ENCODE data around the gene SDK1.

The SDK1 gene

DNA sequence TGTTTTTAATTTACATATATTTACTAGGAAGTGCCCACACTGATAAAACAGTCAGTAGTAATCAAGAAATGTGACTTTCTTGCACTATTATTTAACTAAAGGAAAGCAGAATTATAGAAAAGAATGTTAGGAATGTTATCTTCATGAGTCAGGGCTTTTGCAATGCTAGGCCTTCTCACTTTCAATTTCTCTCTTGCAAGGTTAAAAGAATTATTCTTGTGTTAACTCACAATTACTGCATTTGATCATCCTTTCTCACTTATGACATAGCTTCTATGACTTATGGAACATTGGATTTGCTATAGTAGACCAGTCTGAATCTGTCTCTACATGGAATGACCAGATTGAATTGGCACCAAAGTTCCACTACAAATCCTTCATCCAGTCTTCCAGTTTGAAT, 192.4 kb downstream of the SDK1 start:
- Histone ChIP-seq H3K4me1 (ENCODE audit: control insufficient read depth, insufficient read depth, low read length) (no peaks in the 10 kb centered on the region), H3K27me3 (ENCODE audit: control insufficient read depth, insufficient read depth, low read length) (no peaks in the 10 kb centered on the region), H3K9me3 (ENCODE audit: control insufficient read depth, low read length) (no peaks in the 10 kb centered on the region), H3K36me3 (ENCODE audit: control insufficient read depth, insufficient read depth, low read length) (no peaks in the 10 kb centered on the region), H3K4me3 (ENCODE audit: low read length) (no peak overlapping the region), H3K9ac (ENCODE audit: low read length) (no peak overlapping the region)

DNA sequence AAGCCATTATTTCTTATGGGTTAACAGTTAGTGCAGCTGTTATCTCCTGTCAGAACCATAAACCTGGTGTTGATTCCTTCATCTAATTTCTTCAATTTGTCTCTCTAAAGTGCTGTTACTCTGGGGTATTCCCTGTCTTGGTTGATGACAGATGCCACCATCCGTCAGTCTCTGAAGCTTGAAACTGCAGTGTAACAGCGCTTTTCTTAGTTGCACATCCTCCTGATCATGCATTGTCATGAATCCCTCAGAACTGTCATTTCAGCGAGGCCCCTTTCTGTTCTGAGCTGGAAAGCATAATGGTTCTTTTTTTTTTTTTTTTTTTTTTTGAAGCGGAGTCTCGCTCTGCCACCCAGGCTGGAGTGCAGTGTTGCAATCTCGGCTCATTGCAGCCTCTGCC, 193.9 kb downstream of the SDK1 start:
- H3K36me3 ChIP-seq (ENCODE audit: control insufficient read depth, insufficient read depth, low read length): no peaks in the 10 kb centered on the region
- no peak overlapping the region for H3K4me3 ChIP-seq (ENCODE audit: low read length)
- no peak overlapping the region for H3K9ac ChIP-seq (ENCODE audit: low read length)
- no peaks in the 10 kb centered on the region for H3K27me3 ChIP-seq (ENCODE audit: control insufficient read depth, insufficient read depth, low read length)
- H3K9me3 ChIP-seq (ENCODE audit: control insufficient read depth, low read length): no peaks in the 10 kb centered on the region
- H3K4me1 ChIP-seq (ENCODE audit: control insufficient read depth, insufficient read depth, low read length): no peaks in the 10 kb centered on the region

DNA sequence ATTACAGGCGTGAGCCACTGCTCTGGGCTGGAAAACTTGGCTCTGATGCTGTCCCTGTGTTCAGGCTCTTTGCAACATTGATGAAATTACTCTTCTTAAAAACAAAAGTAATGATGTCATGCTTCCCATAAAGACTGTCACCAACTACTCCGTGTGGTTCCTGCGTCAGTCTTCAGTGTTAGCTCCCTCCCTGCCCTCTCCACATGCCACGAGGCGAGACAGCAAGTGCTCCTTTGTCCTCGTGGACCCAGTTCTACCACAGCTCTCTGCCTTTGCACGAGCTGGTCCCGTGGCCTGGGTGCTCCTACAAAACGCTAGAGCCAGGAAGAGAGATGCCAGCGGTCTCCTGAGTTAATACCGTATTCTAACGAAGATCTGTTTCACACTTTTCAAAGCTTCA, 194.5 kb downstream of the SDK1 start:
- H3K4me3 ChIP-seq (ENCODE audit: low read length): no peak overlapping the region
- H3K36me3 ChIP-seq (ENCODE audit: control insufficient read depth, insufficient read depth, low read length): no peaks in the 10 kb centered on the region

DNA sequence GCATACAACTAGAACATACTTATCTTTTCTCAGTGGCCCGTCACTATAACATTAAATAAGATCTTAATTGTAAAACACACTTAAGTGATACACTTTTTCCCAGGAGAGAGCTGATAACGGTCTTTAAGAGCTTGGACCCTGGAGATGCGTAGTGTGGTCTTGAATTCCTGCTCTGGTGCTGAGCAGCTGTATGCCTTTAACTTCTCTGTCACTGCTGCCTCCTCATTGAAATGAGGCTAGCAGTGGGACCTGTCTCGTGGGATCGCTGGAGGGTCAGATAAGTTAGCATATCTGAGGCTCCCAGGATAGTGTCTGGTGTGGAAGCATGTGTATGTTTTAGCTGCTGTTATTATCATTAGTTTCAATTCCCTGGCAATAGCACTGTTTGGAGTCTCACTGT, 194.9 kb downstream of the SDK1 start:
- Histone ChIP-seq H3K4me3 (ENCODE audit: low read length) (no peak overlapping the region), H3K27me3 (ENCODE audit: control insufficient read depth, insufficient read depth, low read length) (no peaks in the 10 kb centered on the region), H3K9ac (ENCODE audit: low read length) (no peak overlapping the region), H3K36me3 (ENCODE audit: control insufficient read depth, insufficient read depth, low read length) (no peaks in the 10 kb centered on the region), H3K4me1 (ENCODE audit: control insufficient read depth, insufficient read depth, low read length) (no peaks in the 10 kb centered on the region), H3K9me3 (ENCODE audit: control insufficient read depth, low read length) (no peaks in the 10 kb centered on the region)

More for the DNA sequence above, 194.5 kb downstream of the SDK1 start:
- Histone ChIP-seq H3K9me3 (ENCODE audit: control insufficient read depth, low read length) (no peaks in the 10 kb centered on the region), H3K9ac (ENCODE audit: low read length) (no peak overlapping the region), H3K27me3 (ENCODE audit: control insufficient read depth, insufficient read depth, low read length) (no peaks in the 10 kb centered on the region), H3K4me1 (ENCODE audit: control insufficient read depth, insufficient read depth, low read length) (no peaks in the 10 kb centered on the region)

DNA sequence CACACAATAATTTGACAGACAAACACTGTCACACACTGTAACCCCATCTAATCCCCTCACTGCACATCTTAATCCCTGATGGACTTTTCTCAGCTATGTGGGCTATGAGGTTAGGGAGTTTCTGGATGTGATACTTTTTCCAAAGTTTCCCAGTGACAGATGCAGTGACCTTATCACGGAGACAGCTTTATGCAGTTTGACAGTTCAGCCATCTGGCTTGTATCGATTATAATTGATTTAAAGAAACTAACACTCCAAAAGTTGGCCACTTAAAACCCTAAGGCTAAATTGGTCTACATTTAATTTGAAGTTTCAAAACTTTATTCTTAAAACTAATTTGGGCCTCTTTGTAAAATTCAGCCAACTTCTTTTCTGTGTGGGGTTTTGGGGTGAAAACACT, 196.7 kb downstream of the SDK1 start:
- no peak overlapping the region for H3K9ac ChIP-seq (ENCODE audit: low read length)
- no peaks in the 10 kb centered on the region for H3K27me3 ChIP-seq (ENCODE audit: control insufficient read depth, insufficient read depth, low read length)
- H3K9me3 ChIP-seq (ENCODE audit: control insufficient read depth, low read length): no peaks in the 10 kb centered on the region
- H3K4me3 ChIP-seq (ENCODE audit: low read length): no peak overlapping the region
- H3K36me3 ChIP-seq (ENCODE audit: control insufficient read depth, insufficient read depth, low read length): no peaks in the 10 kb centered on the region
- no peaks in the 10 kb centered on the region for H3K4me1 ChIP-seq (ENCODE audit: control insufficient read depth, insufficient read depth, low read length)

DNA sequence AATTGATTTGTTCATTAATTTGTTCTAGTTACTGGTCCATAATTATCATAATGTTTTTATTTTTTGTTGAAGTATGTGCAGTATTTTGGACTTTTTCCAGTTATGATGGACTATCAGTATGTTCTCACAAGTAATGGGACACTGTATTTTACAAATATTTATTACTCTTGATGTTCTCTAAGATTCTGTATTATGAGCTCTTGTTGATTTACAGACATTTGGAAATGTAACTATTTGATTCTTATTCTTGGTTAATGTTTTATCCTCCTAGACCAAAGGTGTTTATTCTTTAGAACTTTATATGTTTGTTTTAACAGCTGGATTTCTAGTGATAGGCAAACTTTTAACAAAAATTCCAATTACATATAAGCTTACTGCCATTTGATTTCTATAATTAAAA, 200.6 kb downstream of the SDK1 start:
- Histone ChIP-seq H3K4me1 (ENCODE audit: control insufficient read depth, insufficient read depth, low read length) (no peaks in the 10 kb centered on the region), H3K9me3 (ENCODE audit: control insufficient read depth, low read length) (peaks cover 3% of the 10 kb centered on the region), H3K4me3 (ENCODE audit: low read length) (no peak overlapping the region), H3K36me3 (ENCODE audit: control insufficient read depth, insufficient read depth, low read length) (no peaks in the 10 kb centered on the region), H3K9ac (ENCODE audit: low read length) (no peak overlapping the region), H3K27me3 (ENCODE audit: control insufficient read depth, insufficient read depth, low read length) (no peaks in the 10 kb centered on the region)

DNA sequence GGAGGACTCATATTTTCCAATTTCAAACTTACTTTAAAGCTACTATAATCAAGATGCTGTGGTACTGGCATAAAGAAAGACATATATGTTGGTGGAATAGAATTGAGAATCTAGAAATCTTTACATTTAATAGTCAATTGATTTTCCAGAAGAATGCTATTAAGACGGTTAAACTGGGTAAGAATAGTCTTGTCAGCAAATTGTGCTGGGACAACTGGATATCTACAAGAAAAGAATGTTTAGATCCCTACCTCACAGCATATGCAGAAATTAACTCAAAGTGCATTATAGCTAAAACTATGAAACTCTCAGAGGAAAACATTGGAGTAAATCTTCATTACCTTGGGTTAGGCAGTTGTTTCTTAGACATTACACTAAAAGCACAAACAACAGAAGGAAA, 203.3 kb downstream of the SDK1 start:
- H3K4me3 ChIP-seq (ENCODE audit: low read length): no peak overlapping the region
- H3K9me3 ChIP-seq (ENCODE audit: control insufficient read depth, low read length): peaks cover 3% of the 10 kb centered on the region
- H3K4me1 ChIP-seq (ENCODE audit: control insufficient read depth, insufficient read depth, low read length): no peaks in the 10 kb centered on the region
- no peaks in the 10 kb centered on the region for H3K36me3 ChIP-seq (ENCODE audit: control insufficient read depth, insufficient read depth, low read length)
- no peak overlapping the region for H3K9ac ChIP-seq (ENCODE audit: low read length)
- no peaks in the 10 kb centered on the region for H3K27me3 ChIP-seq (ENCODE audit: control insufficient read depth, insufficient read depth, low read length)

DNA sequence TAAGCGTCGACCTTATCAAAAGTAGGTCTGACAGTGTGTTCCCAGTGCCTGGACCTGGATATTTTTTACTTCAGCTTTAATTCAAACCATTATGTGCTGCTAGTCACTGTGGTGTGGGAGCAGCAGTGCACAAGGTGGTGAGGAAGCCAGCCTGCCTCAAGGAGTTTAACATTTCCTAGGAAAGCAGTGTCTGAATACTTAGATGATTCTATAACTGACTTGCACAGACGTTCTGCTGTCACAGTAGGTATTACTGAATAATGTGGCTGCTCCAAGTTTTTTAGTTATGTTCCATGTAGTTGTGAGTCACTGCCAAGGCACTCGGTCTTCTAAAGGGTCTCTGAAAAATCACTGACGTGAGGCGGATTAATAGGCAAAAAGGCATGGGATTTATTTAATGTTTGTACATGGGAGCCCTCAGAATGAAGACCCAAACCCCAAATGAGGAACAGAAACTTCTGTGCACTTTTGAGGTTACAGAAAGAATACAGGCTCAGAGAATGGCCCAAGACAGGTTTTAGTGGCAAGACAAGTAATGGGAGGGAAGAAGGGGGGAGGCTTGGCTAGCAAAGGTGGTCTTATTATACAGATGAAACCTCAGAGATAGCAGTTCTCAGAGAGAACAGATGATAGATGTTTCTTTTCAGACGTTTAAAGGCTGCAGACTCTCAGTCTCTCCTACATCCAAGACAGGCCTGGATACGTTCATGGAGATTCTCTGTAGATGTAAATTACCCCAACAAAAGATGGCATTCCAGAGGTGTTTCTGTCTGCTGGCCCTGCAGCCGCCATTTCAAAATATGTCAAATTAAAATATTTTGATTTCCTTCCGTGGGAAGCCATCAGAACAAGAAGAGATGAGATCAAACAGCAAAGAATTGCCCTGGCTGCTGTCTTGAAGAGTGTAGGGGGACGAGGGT, 209.3 kb downstream of the SDK1 start:
- no peaks in the 10 kb centered on the region for H3K36me3 ChIP-seq (ENCODE audit: control insufficient read depth, insufficient read depth, low read length)
- H3K9ac ChIP-seq (ENCODE audit: low read length): no peak overlapping the region
- no peaks in the 10 kb centered on the region for H3K4me1 ChIP-seq (ENCODE audit: control insufficient read depth, insufficient read depth, low read length)
- H3K4me3 ChIP-seq (ENCODE audit: low read length): no peak overlapping the region
- peaks cover 2% of the 10 kb centered on the region for H3K9me3 ChIP-seq (ENCODE audit: control insufficient read depth, low read length)
- H3K27me3 ChIP-seq (ENCODE audit: control insufficient read depth, insufficient read depth, low read length): no peaks in the 10 kb centered on the region

DNA sequence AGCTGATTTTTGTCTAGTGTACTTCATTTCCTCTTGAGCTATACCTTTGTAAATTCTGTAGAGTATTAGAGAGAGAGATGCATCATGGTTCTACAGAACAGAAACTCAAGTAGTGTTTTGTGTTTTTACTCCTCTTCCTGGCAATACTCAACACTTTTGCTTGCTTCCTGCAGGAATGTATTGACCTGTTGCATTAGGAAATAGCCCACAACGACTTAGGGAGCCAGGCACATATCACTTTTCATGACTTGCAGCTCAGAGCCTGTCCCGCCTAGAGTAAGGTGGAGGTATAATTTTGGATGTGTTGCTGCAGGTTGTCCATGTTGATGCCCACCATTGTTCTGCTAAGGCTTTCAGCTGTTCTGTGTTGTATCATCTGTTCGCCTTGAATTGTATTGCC, 216.3 kb downstream of the SDK1 start:
- H3K9me3 ChIP-seq (ENCODE audit: control insufficient read depth, low read length): no peaks in the 10 kb centered on the region

DNA sequence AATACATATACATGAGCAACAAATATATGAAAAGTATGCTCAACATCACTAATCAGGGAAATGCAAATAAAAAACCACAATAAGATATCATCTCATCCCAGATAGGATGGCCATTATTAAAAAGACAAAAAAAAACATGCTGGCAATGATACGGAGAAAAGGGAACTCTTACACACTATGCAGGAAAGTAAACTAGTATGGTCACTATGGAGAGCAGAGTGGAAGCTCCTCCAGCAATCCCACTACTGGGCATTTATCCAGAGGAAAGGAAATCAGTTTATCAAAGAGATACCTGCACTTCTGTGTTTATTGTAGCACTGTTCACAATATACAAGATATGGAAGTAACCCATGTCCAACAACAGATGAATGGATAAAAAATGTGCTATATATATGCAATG, 217.5 kb downstream of the SDK1 start:
- H3K9ac ChIP-seq (ENCODE audit: low read length): no peak overlapping the region
- no peaks in the 10 kb centered on the region for H3K9me3 ChIP-seq (ENCODE audit: control insufficient read depth, low read length)
- peaks cover 12% of the 10 kb centered on the region for H3K4me1 ChIP-seq (ENCODE audit: control insufficient read depth, insufficient read depth, low read length)
- H3K27me3 ChIP-seq (ENCODE audit: control insufficient read depth, insufficient read depth, low read length): no peaks in the 10 kb centered on the region
- no peaks in the 10 kb centered on the region for H3K36me3 ChIP-seq (ENCODE audit: control insufficient read depth, insufficient read depth, low read length)
- H3K4me3 ChIP-seq (ENCODE audit: low read length): no peak overlapping the region

More for the DNA sequence above, 216.3 kb downstream of the SDK1 start:
- Histone ChIP-seq H3K9ac (ENCODE audit: low read length) (no peak overlapping the region), H3K36me3 (ENCODE audit: control insufficient read depth, insufficient read depth, low read length) (no peaks in the 10 kb centered on the region), H3K4me3 (ENCODE audit: low read length) (no peak overlapping the region), H3K27me3 (ENCODE audit: control insufficient read depth, insufficient read depth, low read length) (no peaks in the 10 kb centered on the region), H3K4me1 (ENCODE audit: control insufficient read depth, insufficient read depth, low read length) (peaks cover 12% of the 10 kb centered on the region)

DNA sequence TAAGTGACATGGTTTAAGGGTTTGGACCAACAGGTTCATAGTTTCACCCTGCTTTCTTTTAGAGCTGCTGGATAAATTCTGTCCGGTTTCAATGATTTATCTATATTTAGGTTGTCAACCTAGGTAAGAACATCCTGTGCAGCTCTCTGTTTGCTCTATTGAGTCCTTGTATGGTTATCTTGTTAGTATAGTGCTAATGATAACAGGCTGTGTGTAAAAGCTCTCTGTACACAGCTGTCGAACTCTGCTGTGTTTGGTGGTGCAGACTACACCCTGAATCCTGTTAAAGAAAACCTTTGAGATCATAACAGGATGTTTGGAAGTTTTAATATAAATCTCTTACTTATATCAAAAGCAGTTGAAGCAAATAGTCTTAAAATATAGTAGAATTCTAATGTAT, 219.2 kb downstream of the SDK1 start:
- Histone ChIP-seq H3K9me3 (ENCODE audit: control insufficient read depth, low read length) (no peaks in the 10 kb centered on the region), H3K27me3 (ENCODE audit: control insufficient read depth, insufficient read depth, low read length) (no peaks in the 10 kb centered on the region), H3K4me3 (ENCODE audit: low read length) (no peak overlapping the region), H3K9ac (ENCODE audit: low read length) (peak overlapping the region; percentile 6), H3K36me3 (ENCODE audit: control insufficient read depth, insufficient read depth, low read length) (no peaks in the 10 kb centered on the region), H3K4me1 (ENCODE audit: control insufficient read depth, insufficient read depth, low read length) (peaks cover 12% of the 10 kb centered on the region)

DNA sequence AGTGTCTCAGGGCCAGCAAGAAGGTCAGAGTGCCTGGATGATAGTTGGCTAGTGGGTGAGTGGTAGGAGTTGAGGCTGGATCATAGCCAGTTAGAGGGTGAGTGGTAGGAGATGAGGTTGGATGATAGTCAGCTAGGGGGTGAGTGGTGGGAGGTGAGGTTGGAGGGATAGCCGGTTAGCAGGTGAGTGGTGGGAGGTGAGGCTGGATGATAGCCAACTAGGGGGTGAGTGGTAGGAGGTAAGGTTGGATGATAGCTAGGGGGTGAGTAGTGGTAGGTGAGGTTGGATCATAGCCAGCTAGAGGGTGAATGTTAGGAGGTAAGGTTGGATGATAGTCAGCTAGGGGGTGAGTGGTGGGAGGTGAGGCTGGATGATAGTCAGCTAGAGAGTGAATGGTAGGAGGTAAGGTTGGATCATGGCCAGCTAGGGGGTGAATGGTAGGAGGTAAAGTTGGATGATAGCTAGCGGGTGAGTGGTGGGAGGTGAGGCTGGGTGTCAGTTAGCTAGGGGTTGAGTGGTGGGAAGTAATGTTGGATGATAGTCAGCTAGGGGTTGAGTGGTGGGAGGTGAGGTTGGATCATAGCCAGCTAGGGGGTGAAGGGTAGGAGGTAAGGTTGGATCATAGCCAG, 226.6 kb downstream of the SDK1 start:
- H3K36me3 ChIP-seq (ENCODE audit: control insufficient read depth, insufficient read depth, low read length): no peaks in the 10 kb centered on the region
- no peak overlapping the region for H3K4me3 ChIP-seq (ENCODE audit: low read length)
- no peak overlapping the region for H3K9ac ChIP-seq (ENCODE audit: low read length)
- no peaks in the 10 kb centered on the region for H3K9me3 ChIP-seq (ENCODE audit: control insufficient read depth, low read length)
- H3K4me1 ChIP-seq (ENCODE audit: control insufficient read depth, insufficient read depth, low read length): no peaks in the 10 kb centered on the region
- no peaks in the 10 kb centered on the region for H3K27me3 ChIP-seq (ENCODE audit: control insufficient read depth, insufficient read depth, low read length)

Measured in mucosa of stomach (tissue), 1 donor.